ENCODE data around the gene NUP98.

The NUP98 gene

GRCh38 chr11:3627291-3627690, 170.1 kb downstream of the NUP98 start:
- H3K27me3 ChIP-seq (ENCODE audit: control insufficient read depth, insufficient read depth, low read length, poor library complexity, severe bottlenecking) = no peaks in the 10 kb centered on the region
- no peak overlapping the region for H3K4me3 ChIP-seq (ENCODE audit: insufficient read depth, low read depth, low read length)
- H3K4me1 ChIP-seq (ENCODE audit: control insufficient read depth, insufficient read depth, low read length) = no peaks in the 10 kb centered on the region
- no peaks in the 10 kb centered on the region for H3K36me3 ChIP-seq (ENCODE audit: control insufficient read depth, insufficient read depth, low read length)
- H3K9me3 ChIP-seq (ENCODE audit: control insufficient read depth, low read length) = no peaks in the 10 kb centered on the region
- WGBS, 2 experiments = 76 to 91% methylated on average over 1 of the region's 1 CpG
- H3K27ac ChIP-seq (ENCODE audit: insufficient read depth, low read depth, low read length, poor library complexity, severe bottlenecking) = no peak overlapping the region

GRCh38 chr11:3626250-3626960, 170.9 kb downstream of the NUP98 start:
- no peaks in the 10 kb centered on the region for H3K27me3 ChIP-seq (ENCODE audit: control insufficient read depth, insufficient read depth, low read length, poor library complexity, severe bottlenecking)
- no peaks in the 10 kb centered on the region for H3K9me3 ChIP-seq (ENCODE audit: control insufficient read depth, low read length)
- no peak overlapping the region for H3K27ac ChIP-seq (ENCODE audit: insufficient read depth, low read depth, low read length, poor library complexity, severe bottlenecking)
- H3K4me3 ChIP-seq (ENCODE audit: insufficient read depth, low read depth, low read length) = no peak overlapping the region
- H3K36me3 ChIP-seq (ENCODE audit: control insufficient read depth, insufficient read depth, low read length) = no peaks in the 10 kb centered on the region
- no peaks in the 10 kb centered on the region for H3K4me1 ChIP-seq (ENCODE audit: control insufficient read depth, insufficient read depth, low read length)
- WGBS, 2 experiments = 86 to 89% methylated on average over 21 to 23 of the region's 23 CpGs
